HT-29 (cell line): ENCODE results near the gene OR7C2. TPM values are rescaled to one million over a fixed set of nuclear protein-coding genes. Genes with fewer than 3 reads are reported as not detected.

ENCODE experiments used
- DNase-seq: peaks from one replicate; pipeline ENCODE4 v3.0.0-alpha.2; 2015; ENCODE audit warnings: low spot score
- total RNA-seq: library from RNA; depleted of rRNA; stranded (reverse); fragments of >200 nt; shearing (Covaris generic); gene quantifications from 2 replicates; pipeline ENCODE4 v1.2.3, GENCODE V29; 2014; rRNA removed

Gene OR7C2
- total RNA-seq, 1 experiment from 2014 or later, result not detected

DNA sequence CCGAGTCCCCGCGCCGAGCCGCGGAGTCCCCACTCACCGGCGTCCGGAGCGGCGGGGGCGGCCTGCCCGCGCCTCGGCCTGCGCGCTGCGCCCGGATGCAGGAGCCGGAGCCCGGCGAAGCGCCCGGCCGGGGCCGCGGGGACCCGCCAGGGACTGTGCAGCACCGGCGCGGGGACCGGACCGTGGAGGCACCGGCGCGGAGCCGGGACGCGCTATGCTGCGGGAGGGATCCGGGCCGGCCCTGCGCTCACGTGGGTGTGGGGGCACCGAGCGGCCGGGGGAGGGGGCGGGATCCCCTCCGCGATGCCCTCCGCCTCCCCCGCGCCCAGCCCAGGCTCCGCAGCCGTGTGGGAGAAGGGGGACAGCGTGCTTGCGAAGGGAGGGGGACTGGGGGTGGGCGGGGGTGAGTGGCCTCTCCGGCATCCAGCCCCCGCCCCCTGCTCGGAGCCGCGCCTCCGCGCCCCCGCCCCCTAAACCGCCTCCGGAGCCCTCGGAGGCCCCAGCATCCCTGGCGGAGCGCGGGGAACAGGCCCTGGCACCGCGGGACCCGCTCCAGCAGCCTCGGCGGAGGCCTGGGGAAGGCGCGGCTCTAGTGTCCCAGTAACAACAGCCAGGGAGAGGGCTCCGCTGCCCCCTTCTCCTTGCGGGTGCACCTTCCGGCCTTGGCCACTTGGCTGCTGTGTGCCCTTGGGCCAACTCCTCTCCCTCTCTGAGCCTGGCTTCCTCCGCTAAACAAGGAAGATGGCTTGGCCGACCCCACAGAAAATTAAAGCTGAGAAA lies 38.4 kb downstream of the OR7C2 start, which contains the start of gene SLC1A6:
TSS of gene SLC1A6 (minus strand) at position 389 of the 780 bp plus-strand sequence. CDS start 6,954 bp downstream, outside the sequence.
- DNase-seq, result no peak

DNA sequence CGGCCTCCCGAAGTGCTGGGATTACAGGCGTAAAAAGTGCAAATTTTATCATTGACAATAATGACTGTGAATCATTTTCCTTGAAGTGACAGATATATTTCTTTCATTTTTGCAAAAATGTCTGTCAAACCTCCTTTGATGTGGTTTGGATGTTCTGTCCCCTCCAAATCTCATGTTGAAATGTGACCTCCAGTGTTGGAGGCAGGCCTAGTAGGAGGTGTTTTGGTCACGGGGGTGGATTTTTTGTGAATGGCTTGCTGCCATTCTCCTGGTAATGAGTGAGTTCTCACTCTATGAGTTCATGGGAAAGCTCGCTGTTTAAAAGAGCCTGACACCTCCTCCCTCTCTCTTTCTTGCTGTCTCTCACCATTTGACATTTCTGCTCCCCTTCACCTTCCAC lies 43.8 kb downstream of the OR7C2 start:
- no peak for DNase-seq

Other genes with a start within 250 kb of the OR7C2 start
- gene ADGRE2, start 162.9 kb upstream of the OR7C2 start, total RNA-seq, result not detected in 2 replicates
- gene OR7A5, start 106.3 kb upstream of the OR7C2 start, total RNA-seq, result not detected in 2 replicates
- gene OR7C1, start 106.3 kb upstream of the OR7C2 start, total RNA-seq, result not detected in 2 replicates
- not detected in 2 replicates for gene OR7A10, start 92.6 kb upstream of the OR7C2 start, total RNA-seq
- gene OR7A17, start 55.4 kb upstream of the OR7C2 start, total RNA-seq, result not detected in 2 replicates
- gene SLC1A6, start 38.4 kb downstream of the OR7C2 start, total RNA-seq, result not detected in 2 replicates
- not detected in 2 replicates for gene CASP14, start 108.0 kb downstream of the OR7C2 start, total RNA-seq
- gene OR1I1, start 140.7 kb downstream of the OR7C2 start, total RNA-seq, result not detected in 2 replicates
- 0.03 TPM in 1 of 2 replicates, not detected in the other for gene SYDE1, start 165.9 kb downstream of the OR7C2 start, total RNA-seq